B cell (primary cell): ENCODE measurements around the gene DDX24. TPM values are rescaled to one million over a fixed set of nuclear protein-coding genes. Genes with fewer than 3 reads are reported as not detected.

Experiments used
- ATAC-seq: fragments of 200-7000 bp; cut with Tn5 transposase; one replicate; pipeline ENCODE4 v1.10.0; 2021; ENCODE audit warnings: low read depth, mild to moderate bottlenecking, moderate number of reproducible peaks, moderate library complexity
- CTCF ChIA-PET: fragments of 350-600 bp; sonication (Branson Sonifier 250); formaldehyde crosslinking; loops from one replicate; lab custom pipeline; 2021; ENCODE audit warnings: antibody characterized with exemption, inconsistent platforms; lab: Charles Lee
- POLR2A ChIA-PET: fragments of 350-600 bp; sonication (Branson Sonifier 250); formaldehyde crosslinking; loops from one replicate; lab custom pipeline; 2021; ENCODE audit warnings: antibody characterized with exemption; lab: Charles Lee
- DNase-seq: peaks from one replicate; pipeline ENCODE4 v3.0.0; 2013
- H2AFZ ChIP-seq: 2 replicates; pipeline ENCODE4 v1.6.1; 2012; ENCODE audit warnings: mild to moderate bottlenecking, low read depth, low read length; ENCODE audit not compliant: insufficient read depth, poor library complexity, severe bottlenecking
- H3K27ac ChIP-seq, 2 donors: 1 replicate in 1 of 2; 2 replicates in 1 of 2; pipeline ENCODE4 v1.5.1; 2012 to 2013; ENCODE audit warnings: low read length in 2 of 2, mild to moderate bottlenecking in 2 of 2, moderate library complexity in 1 of 2
- H3K27me3 ChIP-seq, 4 experiments: fragments of 200-600 bp in 1 of 4; sonication (generic) in 1 of 4; replicated peaks in 1 of 4; 1 replicate in 2 of 4; 2 replicates in 2 of 4; pipeline versions ENCODE4 v1.6.1 to v1.7.0; 2013 to 2016; ENCODE audit warnings: low read length in 3 of 4, mild to moderate bottlenecking in 2 of 4, mixed read lengths in 1 of 4, moderate library complexity in 1 of 4; ENCODE audit not compliant: insufficient read depth in 4 of 4, control insufficient read depth in 3 of 4; ENCODE audit errors: control extremely low read depth in 1 of 4
- H3K36me3 ChIP-seq, 2 experiments: replicated peaks in 1 of 2; 1 replicate in 1 of 2; 2 replicates in 1 of 2; pipeline versions ENCODE4 v1.6.1 to v1.7.1; 2013; ENCODE audit warnings: low read length in 1 of 2; ENCODE audit not compliant: insufficient read depth in 2 of 2, control insufficient read depth in 1 of 2; ENCODE audit errors: control extremely low read depth in 1 of 2, extremely low read depth in 1 of 2
- H3K4me1 ChIP-seq, 2 donors: fragments of 200-600 bp in 1 of 2; sonication (generic) in 1 of 2; 1 replicate in 1 of 2; 2 replicates in 1 of 2; pipeline versions ENCODE4 v1.5.1 to v1.6.1; 2013 to 2017; ENCODE audit warnings: low read length in 2 of 2; ENCODE audit not compliant: control insufficient read depth in 2 of 2, insufficient read depth in 2 of 2
- H3K4me2 ChIP-seq: replicated peaks from 2 replicates; pipeline ENCODE3; 2012; ENCODE audit warnings: mild to moderate bottlenecking, low read depth, low read length; ENCODE audit not compliant: poor library complexity, severe bottlenecking
- H3K4me3 ChIP-seq, 5 experiments: fragments of 200-600 bp in 1 of 5; sonication (generic) in 1 of 5; 1 replicate in 3 of 5; 2 replicates in 2 of 5; pipeline versions ENCODE4 v1.5.1 to v1.7.0; 2011 to 2016; ENCODE audit warnings: low read length in 4 of 5, mild to moderate bottlenecking in 4 of 5, low read depth in 2 of 5, control low read depth in 1 of 5, moderate library complexity in 1 of 5; ENCODE audit not compliant: insufficient read depth in 1 of 5; ENCODE audit errors: control extremely low read depth in 1 of 5, extremely low read depth in 1 of 5
- H3K79me2 ChIP-seq: fragments of 200-600 bp; sonication (generic); one replicate; pipeline ENCODE4 v1.6.0; 2016; ENCODE audit warnings: low read length; ENCODE audit not compliant: control insufficient read depth, insufficient read depth
- H3K9ac ChIP-seq: fragments of 200-600 bp; sonication (generic); 2 replicates; pipeline ENCODE4 v1.6.1; 2017; ENCODE audit warnings: mild to moderate bottlenecking, low read length, moderate library complexity
- H3K9me3 ChIP-seq, 3 donors: one replicate each; pipeline versions ENCODE4 v1.6.1 to v1.7.1; 2013; ENCODE audit warnings: low read length in 2 of 3; ENCODE audit not compliant: control insufficient read depth in 2 of 3, insufficient read depth in 1 of 3; ENCODE audit errors: control extremely low read depth in 1 of 3
- H4K20me1 ChIP-seq: 2 replicates; pipeline ENCODE4 v1.6.0; 2012; ENCODE audit warnings: mild to moderate bottlenecking, low read length; ENCODE audit not compliant: insufficient read depth, control insufficient read depth, poor library complexity, severe bottlenecking
- H3K27ac Mint-ChIP-seq: one replicate; pipeline ENCODE4 v1.8.0; 2021; ENCODE audit warnings: mixed read lengths
- H3K27me3 Mint-ChIP-seq: one replicate; pipeline ENCODE4 v1.8.0; 2021; ENCODE audit warnings: mixed read lengths
- H3K4me1 Mint-ChIP-seq: one replicate; pipeline ENCODE4 v1.8.0; 2021; ENCODE audit warnings: mixed read lengths
- H3K4me3 Mint-ChIP-seq: one replicate; pipeline ENCODE4 v1.8.0; 2021; ENCODE audit warnings: mixed read lengths
- H3K9me3 Mint-ChIP-seq: one replicate; pipeline ENCODE4 v1.8.0; 2022; ENCODE audit warnings: mixed read lengths; ENCODE audit not compliant: insufficient read depth
- CTCF ChIP-seq: fragments of 200-600 bp; IDR thresholded peaks from one replicate; pipeline ENCODE4 v1.8.0; 2022; ENCODE audit warnings: antibody characterized with exemption, mild to moderate bottlenecking
- EZH2 ChIP-seq: IDR thresholded peaks from 2 replicates; pipeline ENCODE4 v1.6.1; 2012; ENCODE audit warnings: borderline replicate concordance, low read depth, mild to moderate bottlenecking, moderate library complexity, low read length; ENCODE audit not compliant: insufficient read depth, poor library complexity, severe bottlenecking
- WGBS: methylation state at CpG from one replicate; pipeline ENCODE4 v1.1.5; 2013; ENCODE audit warnings: missing lambda C conversion rate; ENCODE audit not compliant: insufficient coverage; 5-methylcytosine and 5-hydroxymethylcytosine counted together
- intact Hi-C: fragments of 100-400 bp; cut with micrococcal nuclease; formaldehyde crosslinking; loops from one replicate; pipeline ENCODE4 v1.10.0; 2022
- polyA plus RNA-seq: library from polyadenylated mRNA; depleted of rRNA; stranded (reverse); fragments of >200 nt; gene quantifications from 2 replicates; pipeline ENCODE4 v1.2.3, GENCODE V29; 2012
- total RNA-seq, 2 donors: library from RNA; stranded (reverse); fragments of 120-200 nt in 1 of 2; gene quantifications; 1 replicate in 1 of 2; 2 replicates in 1 of 2; pipeline versions ENCODE4 v1.2.3 to v1.2.4, GENCODE V29; 2013 to 2022

Gene DDX24
- total and polyA plus RNA-seq, 2 donors (not counting 1 experiment from before 2014, with no cell fraction given), result 145 to 211 TPM

GRCh38 chr14:94003397-94003796 is 77.6 kb downstream of the DDX24 start:
- H3K4me2 ChIP-seq, result no peak overlapping the region
- no peak overlapping the region for H3K27ac ChIP-seq
- ATAC-seq (no peak), DNase-seq (no peak)
- H3K79me2 ChIP-seq, result no peaks in the 10 kb centered on the region
- H4K20me1 ChIP-seq, result no peaks in the 10 kb centered on the region
- no peak overlapping the region for H3K9ac ChIP-seq
- Mint-ChIP-seq H3K27ac (no peak overlapping the region), H3K27me3 (peaks cover 55% of the 10 kb centered on the region), H3K4me3 (no peak overlapping the region), H3K9me3 (no peaks in the 10 kb centered on the region), H3K4me1 (peaks cover 4% of the 10 kb centered on the region)
- 97% methylated on average over 2 of the region's 4 CpGs for WGBS
- H3K36me3 ChIP-seq, result no peaks in the 10 kb centered on the region
- no peak for TF ChIP-seq CTCF
- TF ChIP-seq EZH2, result no peak
- POLR2A ChIA-PET, result no interaction called here
- H2AFZ ChIP-seq, result no peak overlapping the region
- no peak overlapping the region for H3K4me3 ChIP-seq
- peaks cover 0 to 7% (median 0%) of the 10 kb centered on the region in 3 donors for H3K9me3 ChIP-seq
- CTCF ChIA-PET, result interaction anchor here (0.7 to 12.8 kb wide), 4 partner anchors 17 to 64 kb away, joined by 6 to 367 read pairs (median 15); no protein-coding TSS in a partner anchor
- intact Hi-C loops, result loop anchor here (5.0 kb wide), 1 partner anchor 346 kb away; no protein-coding TSS in a partner anchor
- peaks cover 4 to 6% of the 10 kb centered on the region in 2 donors for H3K4me1 ChIP-seq
- peaks cover 0 to 24% (median 11%) of the 10 kb centered on the region in 4 experiments for H3K27me3 ChIP-seq
